Measurements from ENCODE around the gene BLZF1. TPM values are rescaled to one million over a fixed set of nuclear protein-coding genes. Genes with fewer than 3 reads are reported as not detected.
A peak's percentile ranks its signal among the peaks of the same experiment; 100 is the strongest.
"Not testable (repeated sequence)": the region's sequence is repeated elsewhere in the genome, so short reads cannot be mapped to it uniquely, and the experiment has no call there.

The BLZF1 gene
- total RNA-seq, 1 donor from 2014 or later: 46.7 TPM

GRCh38 chr1:169360415-169360814 is 7.6 kb upstream of the BLZF1 start:
- peak; percentile 28 for DNase-seq (ENCODE audit: low spot score)

DNA sequence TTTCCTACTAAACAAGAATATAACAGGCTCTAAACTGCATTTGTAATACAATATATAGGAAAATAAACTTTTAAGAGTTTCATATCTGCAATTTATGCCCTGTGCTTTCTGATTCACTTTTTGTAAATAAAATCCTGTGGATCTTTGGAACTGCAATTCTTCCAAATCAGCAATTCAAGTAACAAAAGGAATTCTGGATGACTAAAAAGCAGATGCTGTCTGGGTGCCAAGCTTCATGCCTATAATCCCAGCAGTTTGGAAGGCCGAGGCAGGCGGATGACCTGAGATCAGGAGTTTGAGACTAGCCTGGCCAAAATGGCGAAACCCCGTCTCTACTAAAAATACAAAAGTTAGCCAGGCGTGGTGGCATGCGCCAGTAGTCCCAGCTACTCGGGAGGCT is 6.7 kb upstream of the BLZF1 start:
- no peak for DNase-seq (ENCODE audit: low spot score)

GRCh38 chr1:169363046-169363730 is 4.8 kb upstream of the BLZF1 start:
- DNase-seq (ENCODE audit: low spot score): peak; percentile 24

DNA sequence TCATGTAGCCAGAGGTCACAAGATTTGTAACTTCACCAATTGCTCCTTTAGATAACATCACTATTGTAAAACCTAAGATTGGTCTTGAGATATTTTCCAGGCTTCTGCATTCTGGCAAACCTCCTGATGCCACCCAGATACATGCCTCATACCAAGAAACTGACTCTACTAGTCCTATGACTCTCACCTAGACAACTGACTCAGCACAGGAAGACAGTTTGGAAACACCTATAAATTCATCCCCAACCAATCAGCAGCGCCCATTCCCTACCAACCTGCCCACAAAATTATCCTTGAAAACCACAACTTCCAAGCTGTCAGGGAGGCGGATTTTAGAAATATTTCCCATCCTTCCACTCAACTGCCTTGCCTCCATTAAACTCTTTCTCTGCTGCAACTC is 3.0 kb upstream of the BLZF1 start:
- no peak for DNase-seq (ENCODE audit: low spot score)

DNA sequence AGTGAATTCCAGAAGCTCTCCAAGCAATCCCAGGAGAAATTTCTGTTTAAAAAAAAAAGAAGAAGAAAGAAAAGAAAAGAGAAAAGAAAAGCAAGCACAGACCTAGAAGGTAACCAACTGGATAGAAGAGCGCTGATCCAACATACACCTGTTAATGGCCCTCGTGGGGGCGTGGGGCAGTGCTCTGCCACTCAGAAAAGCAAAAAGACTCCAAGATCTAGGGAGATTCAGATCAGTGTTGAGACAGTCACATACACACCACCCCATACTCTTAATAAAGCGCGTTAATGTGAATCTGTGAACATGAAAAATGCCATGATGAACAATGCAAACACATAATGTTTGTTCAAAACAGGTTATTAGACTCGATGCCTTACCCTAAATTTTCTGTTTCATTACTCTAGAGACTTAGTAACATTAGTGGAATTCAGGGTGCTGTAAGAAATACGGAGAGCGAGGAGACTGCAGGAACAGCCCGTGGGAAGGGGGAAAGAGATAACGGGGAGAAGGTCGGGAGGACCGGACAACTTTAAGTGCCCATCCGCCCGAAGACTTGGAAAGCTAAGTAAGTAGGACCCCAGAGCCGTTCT is 804 bp upstream of the BLZF1 start:
- no peak for DNase-seq (ENCODE audit: low spot score)

DNA sequence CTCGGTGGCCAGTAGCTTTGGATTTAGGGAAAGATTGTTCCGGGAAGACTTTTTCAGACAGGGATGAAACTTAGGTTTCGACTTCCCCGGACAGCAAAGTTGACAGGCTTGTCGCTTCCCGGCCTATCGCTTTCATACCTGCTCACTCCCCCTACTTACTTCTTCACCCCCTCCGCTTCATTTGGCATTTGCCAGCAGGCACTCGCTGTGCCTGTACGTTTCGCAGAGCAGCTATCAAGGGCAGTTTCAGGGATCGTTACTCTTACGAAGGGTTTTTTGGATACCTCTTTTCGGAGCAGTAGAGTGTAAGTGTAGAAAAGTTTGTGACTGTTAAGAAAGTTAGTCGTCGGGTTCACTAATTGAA is 393 bp downstream of the BLZF1 start:
- DNase-seq (ENCODE audit: low spot score): peak; percentile 4

GRCh38 chr1:169371404-169371803 is 3.4 kb downstream of the BLZF1 start:
- no peak for DNase-seq (ENCODE audit: low spot score)

GRCh38 chr1:169381162-169381561 is 13.2 kb downstream of the BLZF1 start:
- no peak for DNase-seq (ENCODE audit: low spot score)

- DNase-seq (ENCODE audit: low spot score): no peak
These were observed 15.5 kb downstream of the BLZF1 start for GRCh38 chr1:169383449-169383848.

DNA sequence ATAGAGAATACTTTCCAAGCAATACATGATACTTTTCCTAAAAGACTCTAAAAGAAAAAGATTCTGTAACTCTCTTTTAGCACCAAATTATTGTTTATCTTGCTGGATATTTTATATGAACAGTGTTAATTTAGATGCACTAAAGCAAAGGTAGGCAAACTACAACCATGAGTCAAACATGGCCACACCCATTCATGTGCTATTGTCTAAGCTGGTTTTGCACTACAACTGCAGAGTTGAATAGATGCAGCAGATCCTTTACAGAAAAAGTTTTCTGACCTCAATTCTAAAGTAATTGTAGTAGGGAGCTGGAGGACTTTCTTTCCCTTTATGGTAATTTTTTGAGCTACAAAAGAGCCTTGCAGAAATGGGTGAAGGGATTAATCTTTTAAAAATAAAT is 19.4 kb downstream of the BLZF1 start:
- no peak for DNase-seq (ENCODE audit: low spot score)

DNA sequence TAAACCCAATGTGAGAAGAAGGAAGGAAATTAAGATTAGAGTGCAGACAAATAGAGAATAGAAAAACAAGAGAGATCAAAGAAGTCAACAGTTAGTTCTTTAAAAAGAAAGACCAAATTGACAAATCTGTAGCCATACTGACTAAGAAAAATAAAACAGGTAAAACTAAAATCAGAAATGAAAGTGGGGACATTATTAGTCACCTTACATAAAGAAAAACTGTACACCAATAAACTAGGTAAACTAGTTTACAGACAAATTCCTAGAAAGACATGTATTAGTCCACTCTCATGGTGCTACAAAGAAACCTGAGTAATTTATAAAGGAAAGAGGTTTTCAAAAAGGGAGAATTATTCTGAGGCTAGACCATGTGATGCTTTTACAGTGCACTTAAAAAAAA is 22.3 kb downstream of the BLZF1 start:
- no peak for DNase-seq (ENCODE audit: low spot score)

DNA sequence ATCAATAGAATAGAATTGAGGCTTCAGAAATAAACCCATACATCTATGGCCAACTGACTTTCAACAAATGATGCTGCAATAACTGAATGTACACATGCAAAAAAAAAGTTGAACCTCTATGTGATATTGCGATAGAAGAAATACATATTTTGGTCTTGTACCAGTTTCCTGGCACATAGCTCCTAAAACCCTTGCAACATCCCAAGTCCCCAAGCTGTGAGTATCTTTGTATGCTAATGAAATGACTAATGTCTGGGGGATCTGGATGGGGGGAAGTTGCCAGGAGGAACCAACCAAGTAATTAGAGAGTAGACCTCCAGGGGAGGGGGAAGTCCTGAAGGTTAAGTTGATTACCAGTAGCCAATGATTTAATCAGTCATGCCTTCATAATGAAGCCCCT is 24.4 kb downstream of the BLZF1 start:
- no peak for DNase-seq (ENCODE audit: low spot score)

DNA sequence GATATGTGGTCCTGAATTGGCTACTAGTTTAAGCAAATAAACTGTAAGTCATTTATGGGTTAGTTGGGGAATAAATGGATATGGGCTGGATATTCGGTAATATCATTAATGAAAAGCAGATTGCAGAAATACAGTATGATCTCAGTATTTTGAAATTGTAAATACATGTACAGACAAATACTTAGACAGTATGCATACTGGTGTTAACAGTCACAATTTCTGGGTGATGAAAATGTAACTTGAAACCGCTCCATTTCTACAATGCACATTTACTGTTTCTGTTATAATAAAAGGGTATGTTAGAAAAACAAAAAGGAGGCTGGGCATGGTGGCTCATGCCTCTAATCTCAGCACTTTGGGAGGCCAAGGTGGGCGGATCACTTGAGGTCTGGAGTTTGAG is 28.0 kb downstream of the BLZF1 start:
- no peak for DNase-seq (ENCODE audit: low spot score)

DNA sequence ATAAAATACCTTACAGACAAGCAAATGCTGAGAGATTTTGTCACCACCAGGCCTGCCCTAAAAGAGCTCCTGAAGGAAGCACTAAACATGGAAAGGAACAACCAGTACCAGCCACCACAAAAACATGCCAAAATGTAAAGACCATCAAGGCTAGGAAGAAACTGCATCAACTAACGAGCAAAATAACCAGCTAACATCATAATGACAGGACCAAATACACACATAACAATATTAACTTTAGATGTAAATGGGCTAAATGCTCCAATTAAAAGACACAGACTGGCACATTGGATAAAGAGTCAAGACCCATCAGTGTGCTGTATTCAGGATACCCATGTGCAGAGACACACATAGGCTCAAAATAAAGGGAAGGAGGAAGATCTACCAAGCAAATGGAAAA is 34.6 kb downstream of the BLZF1 start:
- not testable (repeated sequence) for DNase-seq (ENCODE audit: low spot score)

- not testable (repeated sequence) for DNase-seq (ENCODE audit: low spot score)
These were observed 40.3 kb downstream of the BLZF1 start for GRCh38 chr1:169408340-169408739.

DNA sequence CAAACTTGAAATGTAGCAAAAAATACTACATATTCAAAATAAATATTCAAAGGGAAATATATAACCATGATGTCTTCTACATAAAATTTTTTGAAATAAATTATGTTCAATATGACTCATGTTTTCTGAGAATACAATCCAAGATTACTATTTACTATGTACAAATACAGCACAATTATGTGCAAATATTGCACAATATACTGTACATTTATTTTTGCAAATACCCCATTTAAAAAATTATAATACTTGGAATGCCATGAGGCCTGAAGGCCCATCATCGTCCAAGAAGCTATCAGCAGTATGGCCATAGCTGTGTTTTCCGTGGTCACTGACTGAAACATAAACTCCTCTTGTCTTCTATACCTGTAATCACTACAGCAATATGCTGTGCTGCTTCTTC is 47.0 kb downstream of the BLZF1 start:
- no peak for DNase-seq (ENCODE audit: low spot score)

DNA sequence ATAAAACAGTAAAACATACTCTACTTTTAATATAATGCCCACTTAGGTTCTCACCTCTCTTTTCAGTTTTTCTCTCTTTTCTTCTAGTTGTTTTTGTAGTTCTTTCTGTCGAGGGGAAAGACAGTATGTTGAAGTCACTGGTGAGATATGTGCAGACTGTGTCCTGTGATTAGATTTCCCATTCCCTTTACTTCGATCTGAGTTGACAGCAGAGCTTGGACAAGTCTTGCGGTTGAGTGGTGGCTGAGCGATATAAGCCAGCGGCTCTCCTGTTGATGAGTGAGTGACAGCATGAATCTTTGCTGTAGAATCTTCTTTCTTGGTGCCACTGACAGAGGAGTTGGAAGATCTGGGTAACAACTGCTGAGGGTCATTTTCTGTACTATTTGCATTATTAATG is 53.3 kb downstream of the BLZF1 start:
- no peak for DNase-seq (ENCODE audit: low spot score)

DNA sequence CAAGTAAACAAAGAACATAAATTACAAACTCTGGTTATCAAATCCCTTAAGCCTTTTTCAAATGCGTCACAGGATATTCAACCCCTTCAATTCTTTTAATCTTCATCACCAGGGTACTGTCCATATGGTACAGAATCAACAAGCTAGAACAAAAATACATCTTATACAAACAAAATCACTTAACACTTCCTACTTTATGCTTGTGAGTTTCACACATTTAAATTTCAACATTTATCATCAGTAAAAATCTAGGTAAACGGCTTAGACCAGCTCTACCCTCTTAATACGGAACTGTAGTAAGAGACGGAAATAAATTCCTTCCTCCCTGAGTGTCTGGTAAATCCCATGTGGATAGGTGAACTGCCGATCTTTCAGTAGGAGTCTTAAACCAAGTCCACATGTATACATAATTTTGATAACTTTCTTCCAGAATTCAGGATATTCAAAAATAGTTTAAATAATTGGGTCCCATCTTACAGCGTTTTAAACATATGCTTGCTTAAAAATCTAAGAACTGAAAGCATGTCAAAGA is 58.2 kb downstream of the BLZF1 start:
- no peak for DNase-seq (ENCODE audit: low spot score)

- peak; percentile 73 for DNase-seq (ENCODE audit: low spot score)
These were observed 59.2 kb downstream of the BLZF1 start, which contains the start of gene CCDC181 for GRCh38 chr1:169427081-169427641. CCDC181 (minus strand) TSS chr1:169427474; CDS start chr1:169424927, 2,547 bp downstream.

Measured in umbilical cord (tissue), 2 donors.